NCI-H2196 (cell line): ENCODE results near the gene SMPD4.
"Not testable (repeated sequence)": the region's sequence is repeated elsewhere in the genome, so short reads cannot be mapped to it uniquely, and the experiment has no call there.

Experiments
- DNase-seq: peaks from one replicate; lab custom pipeline; 2025; ENCODE audit not compliant: unreplicated experiment; lab: John Stamatoyannopoulos, UW

The SMPD4 gene

GRCh38 chr2:130187268-130187667, 5.9 kb upstream of the SMPD4 start:
- DNase-seq = no peak

- no peak for DNase-seq
Observed at GRCh38 chr2:130186391-130186790, 5.0 kb upstream of the SMPD4 start.

GRCh38 chr2:130185896-130186295, 4.5 kb upstream of the SMPD4 start:
- no peak for DNase-seq

GRCh38 chr2:130185436-130185835, 4.0 kb upstream of the SMPD4 start:
- no peak for DNase-seq

GRCh38 chr2:130183512-130184373, 2.3 kb upstream of the SMPD4 start:
- DNase-seq = no peak

GRCh38 chr2:130182826-130183511, 1.6 kb upstream of the SMPD4 start:
- DNase-seq = not testable (repeated sequence)

GRCh38 chr2:130181880-130182682, 679 bp upstream of the SMPD4 start, which contains the start of gene MZT2B:
Gene MZT2B (plus strand): TSS chr2:130182262. CDS start chr2:130182283, 21 bp downstream.
- peak; percentile 91 for DNase-seq

GRCh38 chr2:130180404-130181324, 738 bp downstream of the SMPD4 start:
- DNase-seq = not testable (repeated sequence)

- not testable (repeated sequence) for DNase-seq
Observed at GRCh38 chr2:130174866-130175265, 6.5 kb downstream of the SMPD4 start.

GRCh38 chr2:130169896-130170295, 11.5 kb downstream of the SMPD4 start:
- no peak for DNase-seq

- not testable (repeated sequence) for DNase-seq
Observed at GRCh38 chr2:130169163-130169562, 12.2 kb downstream of the SMPD4 start.

- DNase-seq = not testable (repeated sequence)
Observed at GRCh38 chr2:130166611-130167010, 14.8 kb downstream of the SMPD4 start.

- no peak for DNase-seq
Observed at GRCh38 chr2:130165293-130166016, 15.9 kb downstream of the SMPD4 start.

GRCh38 chr2:130162968-130163367, 18.4 kb downstream of the SMPD4 start:
- DNase-seq = no peak

- DNase-seq = not testable (repeated sequence)
Observed at GRCh38 chr2:130162486-130162885, 18.9 kb downstream of the SMPD4 start.

- not testable (repeated sequence) for DNase-seq
Observed at GRCh38 chr2:130160838-130161705, 20.3 kb downstream of the SMPD4 start.

- no peak for DNase-seq
Observed at GRCh38 chr2:130160131-130160530, 21.3 kb downstream of the SMPD4 start.

- DNase-seq = not testable (repeated sequence)
Observed at GRCh38 chr2:130159376-130159775, 22.0 kb downstream of the SMPD4 start.

- no peak for DNase-seq
Observed at GRCh38 chr2:130158631-130159030, 22.8 kb downstream of the SMPD4 start.
